ENCODE data around the gene MTHFD2L.
A peak's percentile ranks its signal among the peaks of the same experiment; 100 is the strongest.
"Not testable (repeated sequence)": the region's sequence is repeated elsewhere in the genome, so short reads cannot be mapped to it uniquely, and the experiment has no call there.

The MTHFD2L gene

DNA sequence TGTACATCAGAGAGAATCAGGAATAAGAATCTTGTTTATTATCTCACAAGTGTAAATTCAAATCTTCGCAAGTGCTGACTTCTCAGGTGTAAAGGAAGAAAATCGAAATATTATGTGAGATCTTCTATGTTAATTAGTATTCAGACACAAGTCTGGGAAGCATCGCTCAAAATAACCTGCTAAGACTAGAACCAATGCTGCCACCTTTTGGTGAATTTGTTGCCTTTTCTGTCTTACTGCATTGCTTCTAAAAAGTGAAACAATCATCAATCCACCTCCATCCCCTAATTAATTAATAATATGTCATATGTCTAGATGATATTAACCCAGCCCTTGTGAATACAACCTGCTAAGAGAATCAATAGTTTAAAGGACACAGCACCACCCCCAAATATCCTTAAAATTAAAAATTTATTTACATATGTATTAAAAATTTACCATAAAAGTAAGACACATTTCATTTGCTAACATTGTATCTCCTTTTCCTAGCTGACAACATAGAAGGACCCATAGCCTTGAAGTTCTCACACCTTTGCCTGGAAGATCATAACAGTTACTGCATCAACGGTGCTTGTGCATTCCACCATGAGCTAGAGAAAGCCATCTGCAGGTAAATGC, 153.9 kb downstream of the MTHFD2L start:
- DNase-seq, result peak; percentile 72

DNA sequence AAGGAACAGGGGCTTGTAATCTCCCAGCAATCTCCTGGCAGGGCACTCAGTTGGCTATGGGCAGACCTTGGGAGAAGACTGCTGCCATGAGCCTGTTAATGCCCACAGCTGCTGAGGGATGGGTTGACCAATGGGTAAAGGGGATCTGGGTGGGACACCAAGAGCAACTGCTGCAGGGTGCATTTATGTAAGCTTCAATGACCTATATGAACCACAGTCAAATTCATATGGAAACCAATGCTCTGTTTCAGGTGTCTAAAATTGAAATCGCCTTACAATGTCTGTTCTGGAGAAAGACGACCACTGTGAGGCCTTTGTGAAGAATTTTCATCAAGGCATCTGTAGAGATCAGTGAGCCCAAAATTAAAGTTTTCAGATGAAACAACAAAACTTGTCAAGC, 156.4 kb downstream of the MTHFD2L start:
- no peak for DNase-seq

DNA sequence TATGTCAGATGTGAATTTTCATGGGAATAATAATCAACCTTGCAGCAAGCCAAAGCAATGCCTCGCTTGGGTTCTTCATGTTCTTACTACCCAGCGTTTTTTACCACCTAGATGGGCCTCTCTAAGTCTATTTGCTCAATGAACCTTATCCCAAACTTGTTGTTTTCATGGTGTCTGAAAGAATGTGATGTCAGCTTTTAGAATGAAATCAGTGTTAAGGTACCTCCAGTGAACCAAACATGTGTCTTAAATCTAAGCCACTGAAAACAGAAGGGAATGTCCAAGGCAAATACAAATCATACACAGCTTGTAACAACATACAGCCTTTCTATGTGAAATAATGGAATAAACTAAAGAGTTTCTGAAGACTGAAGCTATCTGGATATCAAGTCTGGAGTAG, 157.0 kb downstream of the MTHFD2L start:
- no peak for DNase-seq

DNA sequence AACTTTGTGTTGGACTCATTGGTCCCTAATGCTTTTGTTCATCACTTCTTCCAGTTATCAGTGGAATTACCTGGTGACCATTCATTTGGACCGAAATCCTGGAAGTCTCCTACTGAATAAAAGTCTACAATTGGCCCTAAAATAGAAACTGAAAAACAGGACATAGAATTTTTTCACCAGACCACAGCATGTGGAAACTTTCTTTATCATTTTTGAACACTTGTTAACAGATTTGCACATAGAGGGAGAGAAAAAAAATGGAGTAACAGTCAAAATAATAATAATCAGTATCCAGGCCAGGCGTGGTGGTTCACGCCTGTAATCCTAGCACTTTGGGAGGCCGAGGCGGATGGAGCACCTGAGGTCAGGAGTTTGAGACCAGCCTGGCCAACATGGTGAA, 157.5 kb downstream of the MTHFD2L start:
- no peak for DNase-seq

DNA sequence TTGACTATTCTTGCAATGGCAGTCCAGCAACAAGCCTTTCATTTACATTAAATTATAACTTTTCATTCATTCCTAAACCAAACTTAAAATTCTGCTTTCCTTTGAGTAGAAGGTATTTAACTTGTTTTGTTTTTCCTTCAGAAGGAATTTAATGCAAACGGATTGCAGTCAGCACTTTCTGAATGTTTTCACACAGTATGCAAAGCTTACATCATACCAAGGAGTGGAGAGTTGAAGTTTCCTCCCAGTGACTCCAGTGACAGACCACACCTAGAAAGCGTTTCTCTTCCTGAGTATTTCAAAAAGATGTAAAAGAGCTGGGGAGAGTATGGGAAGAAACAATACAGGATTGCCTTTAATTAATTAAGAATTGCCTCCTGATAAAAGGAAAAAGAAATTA, 158.5 kb downstream of the MTHFD2L start:
- DNase-seq, result no peak

DNA sequence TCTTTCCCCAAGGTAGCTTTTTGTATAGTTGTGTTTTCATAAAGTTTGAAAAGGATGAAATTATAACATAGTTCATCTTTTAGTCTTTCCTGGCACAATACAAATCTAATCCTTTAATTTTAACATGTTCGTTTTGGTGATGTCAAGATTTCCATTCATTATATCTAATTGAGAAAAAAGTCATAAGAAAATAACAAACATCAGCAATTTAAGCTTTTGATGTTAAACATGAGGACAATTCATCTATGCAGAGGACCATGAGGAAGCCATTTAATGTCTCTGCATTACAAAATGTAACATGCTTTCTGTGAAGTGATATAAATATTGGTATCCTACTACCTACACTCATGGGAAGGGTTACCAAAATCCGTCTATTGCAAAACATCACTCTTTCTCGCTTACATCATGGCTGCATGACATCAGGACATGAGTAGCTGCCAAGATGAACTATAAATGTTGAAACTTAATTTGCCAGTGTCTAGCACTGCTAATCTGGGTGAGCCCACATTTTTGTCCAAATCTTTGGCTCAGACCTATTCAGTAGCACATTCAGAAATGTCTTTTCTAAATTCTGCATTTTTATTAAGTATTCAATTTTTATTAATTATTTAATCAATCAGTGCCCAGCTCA, 159.8 kb downstream of the MTHFD2L start:
- DNase-seq, result no peak

DNA sequence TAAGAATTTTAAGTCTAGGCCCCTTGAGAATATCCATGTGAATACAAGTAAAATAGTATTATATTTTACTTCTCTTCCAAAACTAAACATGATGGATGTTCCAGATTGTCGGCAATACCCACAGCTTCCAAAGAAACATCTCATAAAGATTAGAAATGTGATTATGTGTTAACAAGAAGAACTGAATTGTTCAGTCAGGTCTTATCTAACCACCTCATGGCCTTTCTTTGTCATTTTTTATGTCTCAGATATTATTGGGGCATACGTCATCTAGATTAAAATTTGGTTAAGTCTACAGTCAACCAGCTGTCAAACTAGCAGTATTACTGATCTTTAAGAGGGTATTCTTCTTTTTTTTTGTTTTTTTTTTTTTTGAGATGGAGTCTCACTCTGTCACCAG, 160.4 kb downstream of the MTHFD2L start:
- no peak for DNase-seq

DNA sequence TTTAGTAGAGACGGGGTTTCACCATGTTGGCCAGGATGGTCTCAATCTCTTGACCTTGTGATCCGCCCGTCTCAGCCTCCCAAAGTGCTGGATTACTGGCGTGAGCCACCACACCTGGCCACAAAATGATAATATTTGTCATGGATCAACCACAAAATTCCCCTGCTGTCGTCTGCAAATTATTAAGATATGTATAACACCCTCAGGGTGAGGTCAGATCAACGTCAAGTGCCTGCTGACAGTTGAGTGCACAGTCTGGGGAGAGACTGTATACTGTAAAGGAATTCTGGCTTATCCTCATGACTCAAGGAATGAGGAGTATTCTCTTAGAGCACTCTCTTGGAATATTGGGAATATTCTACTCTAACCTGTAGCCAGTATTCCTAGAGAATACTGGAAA, 161.6 kb downstream of the MTHFD2L start:
- no peak for DNase-seq

DNA sequence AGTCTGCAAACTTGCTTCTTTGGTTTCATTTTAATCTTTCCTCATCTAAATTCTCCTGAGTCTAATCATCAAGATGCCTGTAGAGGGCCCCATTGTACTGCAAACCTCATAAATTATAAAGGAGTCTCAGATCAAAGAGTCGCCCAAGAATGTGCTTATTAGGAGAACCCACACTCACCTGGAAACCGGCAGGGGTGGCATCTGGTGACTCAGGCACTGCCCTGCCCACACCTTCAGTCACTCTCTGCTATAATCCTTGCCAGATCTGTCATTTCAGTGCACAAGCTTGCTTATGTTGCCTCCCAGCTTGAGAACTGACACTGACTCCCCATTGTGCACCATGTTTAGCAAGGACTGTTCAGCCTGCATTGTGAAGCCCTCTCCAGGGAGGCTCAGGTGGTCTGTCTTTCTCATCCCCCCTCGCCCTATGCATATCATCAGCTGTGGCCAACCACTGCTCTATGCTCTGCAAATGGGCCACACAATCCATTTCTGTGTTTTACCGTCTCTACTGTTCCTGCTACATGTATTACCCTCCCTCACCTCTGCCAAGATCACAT, 162.7 kb downstream of the MTHFD2L start:
- DNase-seq, result peak; percentile 4

DNA sequence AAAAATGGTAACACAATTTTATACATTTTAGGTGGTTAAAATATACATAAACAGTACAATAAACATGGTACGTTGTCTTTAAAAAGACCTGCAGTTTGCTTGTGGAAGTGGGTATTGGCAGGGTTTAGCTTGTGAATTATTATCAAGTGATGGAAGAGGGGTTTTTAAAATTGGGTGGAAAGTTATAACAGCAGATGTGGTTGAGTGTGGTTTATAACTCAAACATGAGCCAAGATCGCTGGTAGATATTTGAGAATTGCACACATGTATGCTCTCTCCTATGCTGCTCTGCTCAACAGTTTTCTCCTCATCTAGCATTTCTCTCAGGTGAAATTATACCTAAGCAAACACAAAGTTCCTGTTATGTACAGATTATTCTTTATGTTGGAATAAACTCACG, 164.4 kb downstream of the MTHFD2L start:
- DNase-seq, result no peak

DNA sequence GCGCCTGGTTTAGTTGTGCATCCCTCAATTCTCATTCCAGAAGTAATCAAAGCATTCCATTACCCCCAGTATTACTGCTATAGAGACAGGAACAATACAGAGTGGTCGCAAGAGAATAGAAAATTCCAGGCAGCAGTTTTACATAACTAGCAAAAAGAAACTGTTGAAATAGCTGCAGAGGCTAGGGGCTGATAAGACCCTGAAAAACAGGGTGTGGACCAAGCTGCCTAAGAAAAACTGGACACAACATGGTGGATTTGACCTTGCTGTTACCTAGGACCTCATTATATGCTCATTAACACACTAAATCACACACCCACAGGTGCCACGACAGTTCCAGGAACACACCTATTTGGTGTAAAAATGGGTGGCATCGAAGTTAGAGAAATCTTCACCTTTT, 165.7 kb downstream of the MTHFD2L start:
- no peak for DNase-seq

DNA sequence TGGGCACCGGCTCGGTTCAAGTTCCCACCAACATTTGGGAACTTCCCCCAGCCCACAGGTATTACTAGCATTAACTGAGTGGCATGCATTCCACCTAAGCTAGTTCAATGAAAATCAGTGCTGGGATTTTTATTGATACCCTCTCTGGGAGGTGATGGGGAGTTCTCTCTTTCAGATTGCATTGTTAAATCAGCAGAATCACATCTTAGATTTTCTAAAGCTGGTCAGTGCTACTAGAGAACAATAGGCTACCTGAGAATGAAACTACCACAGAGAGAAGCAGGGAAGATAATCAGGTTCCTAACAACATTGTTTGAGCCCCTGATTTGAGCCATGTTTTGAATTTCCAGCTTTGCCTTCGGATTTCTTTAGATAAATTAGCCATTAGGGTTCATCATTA, 166.3 kb downstream of the MTHFD2L start:
- no peak for DNase-seq

DNA sequence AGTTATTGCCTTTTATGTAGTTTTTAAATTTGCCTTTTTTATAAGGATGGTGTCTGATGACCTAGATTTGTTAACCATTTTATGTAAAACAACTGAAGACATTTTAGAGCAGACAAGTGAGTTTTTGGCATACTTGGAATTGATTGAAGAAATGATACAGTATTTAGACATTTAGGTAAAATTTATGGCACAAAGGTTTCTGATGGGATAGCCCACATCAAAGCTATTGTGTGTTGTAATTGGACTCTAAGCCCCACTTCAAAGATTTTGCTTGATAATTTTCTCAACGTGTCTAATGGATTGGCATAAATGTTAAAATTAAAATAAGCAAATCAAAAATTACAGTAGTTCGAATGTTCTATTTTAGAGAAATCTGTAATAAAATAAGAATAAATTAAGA, 168.0 kb downstream of the MTHFD2L start:
- no peak for DNase-seq

DNA sequence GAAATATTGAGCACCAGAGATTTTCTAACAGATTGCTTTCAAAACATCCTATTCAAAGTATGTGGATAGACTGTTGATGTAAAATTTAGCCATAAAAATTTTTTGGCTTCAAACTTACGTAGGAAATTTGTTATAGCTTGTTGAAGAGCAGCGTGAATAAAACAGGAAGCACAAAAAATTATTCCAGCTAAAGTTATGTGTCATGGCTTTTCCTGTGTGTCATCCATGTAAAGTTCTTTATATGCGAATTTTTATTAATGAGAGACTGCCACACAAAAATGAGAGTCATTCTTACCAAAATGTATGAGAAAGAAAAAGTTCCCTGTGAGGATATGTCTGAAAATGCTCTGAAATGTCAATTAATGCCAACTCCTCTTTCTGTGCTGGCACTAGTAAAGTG, 169.8 kb downstream of the MTHFD2L start:
- no peak for DNase-seq

DNA sequence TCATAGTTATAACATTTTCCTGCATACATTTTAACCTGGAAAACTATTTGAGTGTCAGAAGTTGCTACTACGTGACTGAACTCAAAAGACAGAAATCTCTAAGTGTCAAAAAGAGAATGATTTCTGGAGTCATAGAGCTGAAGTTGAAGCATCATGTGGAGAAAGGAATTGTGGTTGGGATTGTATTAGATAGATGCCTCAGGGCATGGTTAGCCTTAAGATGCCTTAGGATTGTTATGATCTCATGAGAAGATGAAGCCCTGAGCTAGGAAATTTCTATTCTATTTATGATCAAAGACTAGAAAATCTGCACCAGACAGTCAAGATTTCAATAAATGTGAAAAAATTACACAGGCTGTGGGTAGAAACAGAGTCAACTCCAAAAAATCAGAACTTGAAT, 170.6 kb downstream of the MTHFD2L start:
- no peak for DNase-seq

DNA sequence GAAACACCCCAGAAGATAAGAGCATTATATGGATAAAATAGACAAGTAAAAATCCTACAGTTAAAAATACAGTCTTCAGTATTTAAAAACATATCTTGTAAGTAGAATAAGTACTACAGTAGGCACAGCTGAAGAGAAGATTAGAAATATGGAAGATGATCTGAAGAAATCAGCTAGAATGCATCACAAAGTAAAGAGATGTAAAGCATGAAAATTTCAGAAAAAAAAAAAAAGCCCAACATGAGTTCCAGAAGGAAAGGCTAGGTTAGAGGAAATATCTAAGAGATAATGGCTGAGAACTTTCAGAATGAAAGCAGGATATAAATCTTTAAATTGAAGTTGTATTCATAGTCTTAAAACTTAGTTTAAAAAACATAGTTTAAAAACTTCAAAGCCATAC, 171.4 kb downstream of the MTHFD2L start:
- no peak for DNase-seq

DNA sequence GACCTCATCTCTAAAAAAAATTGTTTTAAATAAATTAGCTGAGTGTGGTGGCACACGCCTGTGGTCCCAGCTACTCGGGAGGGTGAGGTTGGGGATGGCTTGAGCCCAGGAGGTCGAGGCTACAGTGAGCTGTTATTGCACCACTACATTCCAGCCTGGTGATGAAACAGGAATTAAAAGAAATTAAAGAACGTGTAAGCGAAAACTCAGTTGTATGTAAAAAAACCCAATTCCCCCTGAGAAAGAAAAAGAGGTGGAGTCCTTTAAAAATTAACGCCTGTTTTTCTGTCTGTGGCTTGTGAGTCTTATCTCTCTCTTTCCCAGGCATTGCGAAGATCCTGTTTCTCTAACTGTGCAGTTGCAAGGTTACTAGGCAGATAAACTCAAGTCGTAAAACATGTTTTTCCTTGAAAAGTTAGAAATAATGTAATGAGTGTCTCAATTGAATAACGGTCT, 172.4 kb downstream of the MTHFD2L start:
- DNase-seq, result no peak

DNA sequence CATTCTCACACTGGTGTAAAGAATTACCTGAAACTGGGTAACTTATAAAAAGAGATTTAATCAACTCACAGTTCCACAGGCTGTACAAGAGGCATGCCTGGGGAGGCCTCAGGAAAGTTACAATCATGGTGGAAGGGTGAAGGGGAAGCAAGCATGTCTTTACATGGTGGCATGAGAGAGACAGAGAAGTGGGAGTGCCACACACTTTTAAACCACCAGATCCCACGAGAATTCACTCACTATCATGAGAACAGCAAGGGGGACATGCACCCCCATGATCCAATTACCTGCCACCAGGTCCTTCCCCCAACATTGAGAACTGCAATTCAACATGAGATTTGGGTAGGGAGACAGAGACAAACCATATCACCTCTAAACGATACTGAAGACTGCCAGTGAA, 173.3 kb downstream of the MTHFD2L start:
- DNase-seq, result no peak

DNA sequence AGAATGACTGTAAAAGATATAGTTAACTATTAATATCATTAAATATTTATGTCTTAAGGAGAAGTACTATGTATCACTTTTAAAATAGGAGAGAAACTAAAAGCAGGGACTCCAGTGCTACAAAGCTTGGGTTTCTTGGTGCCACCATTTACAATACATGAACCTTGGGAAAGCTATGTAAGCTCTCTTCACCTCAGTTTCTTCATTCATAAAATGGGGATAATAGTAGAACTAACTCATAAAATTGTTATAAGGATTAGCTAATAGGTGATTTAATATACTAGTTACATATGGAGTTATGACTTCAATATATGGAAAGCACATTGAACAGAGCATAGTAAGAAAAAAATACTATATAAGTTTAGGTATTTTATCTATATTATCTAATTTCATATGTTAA, 174.0 kb downstream of the MTHFD2L start:
- no peak for DNase-seq

DNA sequence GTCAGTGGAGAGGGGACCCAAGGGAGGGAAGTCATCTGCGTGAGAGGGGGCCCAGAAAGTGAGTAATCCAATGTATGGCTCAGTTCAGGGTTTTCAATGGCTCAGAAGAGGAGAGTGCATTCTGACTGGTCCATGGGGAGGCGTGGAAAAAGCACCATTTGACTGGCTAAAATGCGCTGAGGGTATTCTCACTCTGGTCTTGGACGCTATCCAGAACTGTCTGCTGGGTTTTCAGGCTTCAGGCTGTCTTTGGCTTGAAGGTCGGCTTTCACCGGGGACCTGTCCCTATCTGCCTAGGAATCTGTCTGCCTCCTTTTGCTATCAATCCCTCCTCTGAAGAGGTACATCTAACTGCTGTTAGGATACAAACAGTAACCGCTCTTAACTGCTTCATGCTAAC, 176.7 kb downstream of the MTHFD2L start:
- no peak for DNase-seq

DNA sequence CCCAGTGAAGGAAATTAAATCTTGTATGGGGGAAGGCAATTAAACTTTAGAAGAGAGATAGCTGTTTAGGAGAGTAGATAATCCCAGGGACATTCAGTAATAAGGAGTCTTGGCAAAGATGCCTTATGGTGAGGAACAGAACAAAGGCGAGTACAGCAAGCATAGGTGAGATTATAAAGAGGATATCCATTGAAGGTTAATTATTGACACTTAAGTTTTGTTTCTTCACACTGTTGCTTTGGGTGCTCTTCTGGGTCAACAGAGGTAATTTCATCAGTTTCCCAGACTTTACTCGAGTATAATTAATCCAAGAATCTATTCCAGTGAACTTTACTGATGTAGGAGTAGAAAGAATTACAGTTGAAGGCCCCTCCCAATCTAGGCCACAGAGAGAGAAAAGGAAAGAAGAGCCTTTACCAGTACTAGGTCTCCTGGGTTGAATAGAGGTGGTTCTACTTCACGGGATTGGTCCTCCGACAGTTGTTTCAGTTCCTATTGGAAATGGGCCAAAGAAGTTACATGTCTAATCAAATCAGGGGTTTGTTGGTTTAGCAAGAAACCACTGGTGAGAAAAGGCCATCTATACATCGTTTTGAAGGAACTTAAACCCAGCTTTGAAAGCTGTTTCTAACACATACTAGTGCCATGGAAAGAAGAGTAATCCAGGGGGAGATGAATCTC, 177.6 kb downstream of the MTHFD2L start:
- DNase-seq, result no peak

DNA sequence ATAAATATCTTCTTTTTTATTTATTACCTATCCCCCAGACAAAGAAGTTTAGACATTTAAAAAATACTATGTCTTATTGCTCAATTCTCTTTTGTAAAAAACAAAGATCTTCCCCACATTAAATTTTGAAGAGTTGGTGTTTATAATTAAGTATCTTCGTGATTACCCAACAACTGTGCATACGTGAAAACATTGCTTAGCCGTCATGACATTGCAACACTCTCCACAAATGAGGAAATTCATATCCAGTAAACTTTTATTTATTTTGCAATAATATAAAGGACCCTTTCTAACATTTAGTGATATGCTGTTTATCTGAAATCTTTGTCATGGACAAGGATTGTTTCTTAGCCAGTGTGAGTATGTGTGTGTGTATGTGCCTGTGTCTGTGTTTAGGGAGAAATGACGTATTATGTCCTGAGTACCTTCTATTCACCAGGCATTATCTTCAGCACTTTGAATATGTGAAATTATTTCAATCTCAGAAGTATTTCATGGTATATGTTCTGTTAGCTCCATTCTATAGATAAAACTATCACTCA, 180.9 kb downstream of the MTHFD2L start:
- DNase-seq, result no peak

DNA sequence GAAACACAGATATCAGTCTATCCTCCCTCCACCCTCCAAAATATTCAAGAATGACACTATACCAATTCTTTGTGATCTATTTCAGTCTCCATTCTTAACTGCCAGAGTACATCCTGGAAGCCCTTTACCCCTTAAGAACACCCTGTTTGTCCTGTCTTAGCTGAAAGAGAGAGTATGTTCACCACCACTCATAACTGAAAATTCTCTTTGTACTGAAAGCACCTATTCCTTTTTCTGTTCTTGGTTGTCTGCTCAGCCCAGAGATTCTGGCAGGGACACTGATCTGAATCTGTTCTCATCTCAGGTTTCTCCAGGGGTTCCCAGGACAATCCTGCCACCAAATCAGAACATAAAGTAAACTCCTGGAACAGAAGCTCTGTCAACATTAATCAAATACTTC, 181.6 kb downstream of the MTHFD2L start:
- no peak for DNase-seq

DNA sequence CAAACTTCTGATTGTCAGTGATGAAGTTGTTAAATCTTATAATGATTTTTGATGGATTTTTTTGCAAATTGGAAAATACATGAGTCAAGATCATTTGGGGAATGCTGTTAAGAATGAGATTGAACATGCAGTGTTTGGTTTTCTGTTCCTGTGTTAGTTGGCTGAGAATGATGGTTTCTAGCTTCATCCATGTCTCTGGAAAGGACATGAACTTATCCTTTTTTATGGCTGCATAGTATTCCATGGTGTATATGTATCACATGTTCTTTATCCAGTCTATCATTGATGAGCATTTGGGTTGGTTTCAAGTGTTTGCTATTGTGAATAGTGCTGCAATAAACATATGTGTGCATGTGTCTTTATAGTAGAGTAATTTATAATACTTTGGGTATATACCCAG, 182.5 kb downstream of the MTHFD2L start:
- not testable (repeated sequence) for DNase-seq
